CD14-positive monocyte (primary cell): ENCODE data around the gene ITSN1. TPM values are rescaled to one million over a fixed set of nuclear protein-coding genes. Genes with fewer than 3 reads are reported as not detected.

Experiments used
- DNase-seq, 3 donors: peaks; one replicate each; pipeline ENCODE4 v3.0.0-alpha.2; 2011 to 2022
- H2AFZ ChIP-seq: 2 replicates; pipeline ENCODE4 v1.6.0; 2012; ENCODE audit warnings: mild to moderate bottlenecking, low read depth, low read length, inconsistent platforms; ENCODE audit not compliant: insufficient read depth, poor library complexity, severe bottlenecking
- H3K27ac ChIP-seq, 2 donors: 1 replicate in 1 of 2; 2 replicates in 1 of 2; pipeline ENCODE4 v1.5.1; 2012 to 2013; ENCODE audit warnings: low read length in 2 of 2, control low read depth in 1 of 2, inconsistent platforms in 1 of 2, low read depth in 1 of 2, mild to moderate bottlenecking in 1 of 2
- H3K27me3 ChIP-seq, 2 donors: one replicate each; pipeline versions ENCODE4 v1.6.0 to v1.6.1; 2011 to 2013; ENCODE audit warnings: low read length in 2 of 2; ENCODE audit not compliant: control insufficient read depth in 2 of 2, insufficient read depth in 2 of 2
- H3K36me3 ChIP-seq, 2 donors: replicated peaks in 1 of 2; 1 replicate in 1 of 2; 2 replicates in 1 of 2; pipeline versions ENCODE4 v1.5.1 to v1.6.1; 2012 to 2013; ENCODE audit warnings: low read length in 2 of 2, control low read depth in 1 of 2, inconsistent platforms in 1 of 2, mild to moderate bottlenecking in 1 of 2; ENCODE audit not compliant: insufficient read depth in 2 of 2, control insufficient read depth in 1 of 2
- H3K4me1 ChIP-seq, 2 donors: 1 replicate in 1 of 2; 2 replicates in 1 of 2; pipeline versions ENCODE4 v1.5.1 to v1.6.1; 2012 to 2013; ENCODE audit warnings: low read length in 2 of 2, control low read depth in 1 of 2, inconsistent platforms in 1 of 2, mild to moderate bottlenecking in 1 of 2, moderate library complexity in 1 of 2; ENCODE audit not compliant: insufficient read depth in 2 of 2, control insufficient read depth in 1 of 2
- H3K4me2 ChIP-seq: replicated peaks from 2 replicates; pipeline ENCODE3; 2012; ENCODE audit warnings: low read length, moderate library complexity, mild to moderate bottlenecking; ENCODE audit not compliant: poor library complexity, severe bottlenecking; ENCODE audit errors: extremely low read depth
- H3K4me3 ChIP-seq, 3 experiments: fragments of 200-600 bp in 1 of 3; sonication (generic) in 1 of 3; replicated peaks in 1 of 3; 1 replicate in 2 of 3; 2 replicates in 1 of 3; pipeline ENCODE4 v1.5.1; 2011 to 2013; ENCODE audit warnings: low read length in 3 of 3, mild to moderate bottlenecking in 3 of 3, control low read depth in 2 of 3, low read depth in 2 of 3, inconsistent platforms in 1 of 3, moderate library complexity in 1 of 3
- H3K79me2 ChIP-seq: 2 replicates; pipeline ENCODE4 v1.6.0; 2012; ENCODE audit warnings: mild to moderate bottlenecking, control low read depth, inconsistent platforms, low read length, moderate library complexity; ENCODE audit not compliant: insufficient read depth
- H3K9ac ChIP-seq: 2 replicates; pipeline ENCODE4 v1.6.0; 2017; ENCODE audit warnings: low read length, mild to moderate bottlenecking; ENCODE audit not compliant: insufficient read depth, poor library complexity, severe bottlenecking
- H3K9me3 ChIP-seq, 2 donors: replicated peaks in 1 of 2; 1 replicate in 1 of 2; 2 replicates in 1 of 2; pipeline versions ENCODE4 v1.5.1 to v1.6.1; 2012 to 2013; ENCODE audit warnings: low read length in 2 of 2, control low read depth in 1 of 2; ENCODE audit not compliant: control insufficient read depth in 1 of 2, insufficient read depth in 1 of 2
- H4K20me1 ChIP-seq: 2 replicates; pipeline ENCODE4 v1.6.0; 2012; ENCODE audit warnings: mild to moderate bottlenecking, low read length, control low read depth, moderate library complexity; ENCODE audit not compliant: insufficient read depth
- H3K27ac Mint-ChIP-seq, 7 donors: one replicate each; pipeline ENCODE4 v1.8.0; 2020; ENCODE audit warnings: mild to moderate bottlenecking in 7 of 7, mixed read lengths in 7 of 7, moderate library complexity in 6 of 7, inconsistent platforms in 2 of 7
- H3K27me3 Mint-ChIP-seq, 3 donors: one replicate each; pipeline ENCODE4 v1.8.0; 2021 to 2022; ENCODE audit warnings: low read depth in 3 of 3, mild to moderate bottlenecking in 3 of 3, mixed read lengths in 3 of 3, moderate library complexity in 3 of 3, inconsistent platforms in 1 of 3
- H3K36me3 Mint-ChIP-seq, 2 donors: one replicate each; pipeline ENCODE4 v1.8.0; 2020; ENCODE audit warnings: mixed read lengths in 2 of 2, inconsistent platforms in 1 of 2, mild to moderate bottlenecking in 1 of 2
- H3K4me1 Mint-ChIP-seq: one replicate; pipeline ENCODE4 v1.8.0; 2020; ENCODE audit warnings: mild to moderate bottlenecking, mixed read lengths
- H3K4me3 Mint-ChIP-seq, 2 donors: one replicate each; pipeline ENCODE4 v1.8.0; 2020; ENCODE audit warnings: mild to moderate bottlenecking in 2 of 2, mixed read lengths in 2 of 2, moderate library complexity in 1 of 2
- H3K9me3 Mint-ChIP-seq, 7 donors: one replicate each; pipeline ENCODE4 v1.8.0; 2020 to 2022; ENCODE audit warnings: mixed read lengths in 7 of 7, mild to moderate bottlenecking in 6 of 7, moderate library complexity in 6 of 7, inconsistent platforms in 2 of 7
- CTCF ChIP-seq: fragments of 200-600 bp; IDR thresholded peaks from one replicate; pipeline ENCODE4 v1.8.0; 2022; ENCODE audit warnings: antibody characterized with exemption, mild to moderate bottlenecking
- WGBS: methylation state at CpG from one replicate; pipeline ENCODE4 v1.1.5; 2013; ENCODE audit warnings: missing lambda C conversion rate; ENCODE audit not compliant: insufficient coverage; 5-methylcytosine and 5-hydroxymethylcytosine counted together
- intact Hi-C, 2 donors: fragments of 100-400 bp; cut with micrococcal nuclease; formaldehyde crosslinking; loops; one replicate each; pipeline versions ENCODE4 v1.15.0 to v1.15.1; 2023
- polyA plus RNA-seq, 3 donors: library from polyadenylated mRNA; depleted of rRNA in 1 of 3; unstranded in 2 of 3; stranded (reverse) in 1 of 3; fragments of 300-500 nt in 2 of 3; fragments of >200 nt in 1 of 3; fragmentation: Illumina TruSeq in 2 of 3; gene quantifications; 1 replicate in 2 of 3; 2 replicates in 1 of 3; pipeline ENCODE4 v1.2.3, GENCODE V29; 2012 to 2021

ITSN1 gene
- polyA plus RNA-seq, 3 donors: 4.7 to 10.3 (median 5.1) TPM

GRCh38 chr21:33618407-33618806 is 23.9 kb upstream of the ITSN1 start:
- Histone ChIP-seq H3K27me3 (no peaks in the 10 kb centered on the region), H3K36me3 (peaks cover 25 to 51% of the 10 kb centered on the region in 2 donors), H4K20me1 (no peaks in the 10 kb centered on the region), H3K79me2 (no peaks in the 10 kb centered on the region), H3K4me3 (no peak overlapping the region), H3K4me2 (no peak overlapping the region), H2AFZ (no peak overlapping the region), H3K4me1 (peaks cover 11 to 15% of the 10 kb centered on the region in 2 donors), H3K9ac (no peak overlapping the region), H3K9me3 (no peaks in the 10 kb centered on the region), H3K27ac (peak overlapping the region in 1 of 2 donors; percentile 27)
- Mint-ChIP-seq H3K4me1 (peaks cover 23% of the 10 kb centered on the region), H3K4me3 (no peak overlapping the region), H3K36me3 (peaks cover 36 to 66% of the 10 kb centered on the region in 2 donors), H3K9me3 (peaks cover 0 to 3% (median 0%) of the 10 kb centered on the region in 7 donors), H3K27ac (peak overlapping the region in 3 of 7 donors; percentile 31 to 71 (median 37)), H3K27me3 (peaks cover 0 to 1% (median 0%) of the 10 kb centered on the region in 3 donors)
- WGBS: 100% methylated on average over 1 of the region's 2 CpGs
- no peak for TF ChIP-seq CTCF
- intact Hi-C loops: no loop called here
- no peak for DNase-seq

GRCh38 chr21:33619726-33620125 is 22.6 kb upstream of the ITSN1 start:
- H3K4me2 ChIP-seq: no peak overlapping the region
- TF ChIP-seq CTCF: no peak
- H3K36me3 Mint-ChIP-seq: peaks cover 39 to 63% of the 10 kb centered on the region in 2 donors
- no peak overlapping the region for H2AFZ ChIP-seq
- H3K9me3 Mint-ChIP-seq: peaks cover 0 to 3% (median 0%) of the 10 kb centered on the region in 7 donors
- H3K4me3 Mint-ChIP-seq: no peak overlapping the region
- H3K27me3 ChIP-seq: no peaks in the 10 kb centered on the region
- intact Hi-C loops: no loop called here
- H3K79me2 ChIP-seq: no peaks in the 10 kb centered on the region
- peaks cover 11 to 15% of the 10 kb centered on the region in 2 donors for H3K4me1 ChIP-seq
- H3K36me3 ChIP-seq: peaks cover 33 to 48% of the 10 kb centered on the region in 2 donors
- no peak overlapping the region for H3K4me3 ChIP-seq
- peak in 2 of 3 donors; percentile 20 to 50 for DNase-seq
- peaks cover 23% of the 10 kb centered on the region for H3K4me1 Mint-ChIP-seq
- no peaks in the 10 kb centered on the region for H3K9me3 ChIP-seq
- H3K27me3 Mint-ChIP-seq: peaks cover 0 to 1% (median 0%) of the 10 kb centered on the region in 3 donors
- H3K9ac ChIP-seq: no peak overlapping the region
- H3K27ac Mint-ChIP-seq: peak overlapping the region in 3 of 7 donors; percentile 12 to 71 (median 20)
- peak overlapping the region in 1 of 2 donors; percentile 3 for H3K27ac ChIP-seq
- WGBS: 100% methylated on average over 1 of the region's 4 CpGs
- H4K20me1 ChIP-seq: no peaks in the 10 kb centered on the region
